Left ventricle myocardium inferior (tissue), 1 donor: ENCODE measurements around the gene FCN3. TPM values are rescaled to one million over a fixed set of nuclear protein-coding genes. Genes with fewer than 3 reads are reported as not detected.

Experiments used
- DNase-seq: peaks from one replicate; pipeline ENCODE4 v3.0.0-alpha.2; 2020
- H3K27ac ChIP-seq: fragments of 200-600 bp; replicated peaks from 2 replicates; pipeline ENCODE4 v1.8.0; 2021
- H3K27me3 ChIP-seq: fragments of 200-600 bp; 2 replicates; pipeline ENCODE4 v1.8.0; 2021; ENCODE audit warnings: low read depth
- H3K36me3 ChIP-seq: fragments of 200-600 bp; 2 replicates; pipeline ENCODE4 v1.8.0; 2021
- H3K4me1 ChIP-seq: fragments of 200-600 bp; 2 replicates; pipeline ENCODE4 v1.8.0; 2021
- H3K4me3 ChIP-seq: fragments of 200-600 bp; 2 replicates; pipeline ENCODE4 v1.8.0; 2021; ENCODE audit warnings: mild to moderate bottlenecking, moderate library complexity
- H3K9me3 ChIP-seq: fragments of 200-600 bp; replicated peaks from 2 replicates; pipeline ENCODE4 v1.8.0; 2021
- CTCF ChIP-seq: fragments of 200-600 bp; IDR thresholded peaks from 2 replicates; pipeline ENCODE4 v1.8.0; 2021; ENCODE audit warnings: antibody characterized with exemption, mild to moderate bottlenecking, borderline replicate concordance
- intact Hi-C: fragments of 100-400 bp; cut with micrococcal nuclease; formaldehyde crosslinking; loops from one replicate; pipeline ENCODE4 v1.11.0; 2022
- total RNA-seq: library from RNA; stranded (reverse); fragmentation: NEBNext Ultra II Directional; extraction: Animal tissue kit (Norgen Biotek cat#: 25700); gene quantifications from one replicate; pipeline ENCODE4 v1.2.1, GENCODE V29; 2021
- donor health status: DM: no; HTN: yes; CAD: no; lungs with severe emphysema.

FCN3 gene
- total RNA-seq, 1 donor from 2014 or later = 27.3 TPM

- Histone ChIP-seq H3K36me3 (no peaks in the 10 kb centered on the region), H3K4me1 (peaks cover 63% of the 10 kb centered on the region)
- intact Hi-C loops = loop anchor here (5.0 kb wide), 1 partner anchor 92 kb away; no protein-coding TSS in a partner anchor
Observed at GRCh38 chr1:27394282-27394658, 19.6 kb upstream of the FCN3 start.

GRCh38 chr1:27393641-27394281 is 19.1 kb upstream of the FCN3 start:
- no peak for TF ChIP-seq CTCF
- H3K9me3 ChIP-seq = no peaks in the 10 kb centered on the region
- intact Hi-C loops = loop anchor here (5.0 kb wide), 1 partner anchor 91 kb away; no protein-coding TSS in a partner anchor
- DNase-seq = no peak
- no peak overlapping the region for H3K4me3 ChIP-seq
- H3K36me3 ChIP-seq = no peaks in the 10 kb centered on the region
- peaks cover 61% of the 10 kb centered on the region for H3K4me1 ChIP-seq
- no peak overlapping the region for H3K27ac ChIP-seq
- H3K27me3 ChIP-seq = no peaks in the 10 kb centered on the region

More at GRCh38 chr1:27394282-27394658, 19.6 kb upstream of the FCN3 start:
- Histone ChIP-seq H3K4me3 (no peak overlapping the region), H3K9me3 (no peaks in the 10 kb centered on the region), H3K27ac (no peak overlapping the region), H3K27me3 (no peaks in the 10 kb centered on the region)
- no peak for TF ChIP-seq CTCF
- DNase-seq = no peak

DNA sequence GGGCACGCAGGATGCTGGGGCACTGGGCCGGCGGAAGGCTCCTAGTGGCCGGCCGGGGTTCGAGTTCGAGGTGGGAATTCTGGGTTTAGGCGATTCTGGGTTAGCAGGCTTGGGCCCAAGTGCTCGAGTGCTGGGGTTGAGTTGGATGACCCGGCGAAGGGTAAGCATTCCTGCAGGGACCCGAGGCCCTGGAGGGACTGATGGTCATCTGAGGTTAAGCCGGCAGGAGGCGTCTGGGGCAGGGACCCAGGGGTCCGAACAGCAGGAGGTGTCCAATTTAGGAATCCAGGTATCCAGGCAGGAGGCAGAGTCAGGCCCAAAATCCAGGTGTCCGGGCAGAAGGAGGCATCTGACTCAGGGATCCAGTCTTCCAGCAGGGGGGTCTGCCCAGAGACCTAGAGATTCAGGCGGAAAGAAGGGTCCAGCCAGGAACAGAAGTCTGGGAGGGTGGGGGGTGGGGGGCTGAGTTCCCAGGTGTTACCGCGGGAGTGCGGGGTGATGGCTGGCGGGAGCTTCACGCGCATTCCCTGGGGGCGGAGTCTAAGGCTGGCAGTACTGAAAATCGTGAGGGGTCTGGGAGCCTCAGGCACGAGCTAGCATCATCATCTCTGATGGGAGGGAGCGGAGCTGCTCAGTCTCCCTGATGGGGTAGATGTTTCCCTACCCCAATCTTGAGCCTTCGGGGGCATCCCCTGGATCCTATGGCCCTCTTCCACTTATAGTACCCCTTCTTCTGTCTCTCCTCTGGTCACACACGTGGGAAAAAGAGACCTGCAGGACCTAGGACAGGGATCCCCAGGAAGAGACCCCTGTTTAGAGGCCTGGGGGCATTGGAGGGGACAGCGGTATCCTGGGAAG is 18.4 kb upstream of the FCN3 start:
- Histone ChIP-seq H3K27ac (peak overlapping the region; percentile 68), H3K4me3 (peak overlapping the region; percentile 64), H3K36me3 (no peaks in the 10 kb centered on the region), H3K9me3 (no peaks in the 10 kb centered on the region), H3K27me3 (no peaks in the 10 kb centered on the region), H3K4me1 (peaks cover 59% of the 10 kb centered on the region)
- intact Hi-C loops = loop anchor here (5.0 kb wide), 1 partner anchor 91 kb away; no protein-coding TSS in a partner anchor
- no peak for DNase-seq
- no peak for TF ChIP-seq CTCF

DNA sequence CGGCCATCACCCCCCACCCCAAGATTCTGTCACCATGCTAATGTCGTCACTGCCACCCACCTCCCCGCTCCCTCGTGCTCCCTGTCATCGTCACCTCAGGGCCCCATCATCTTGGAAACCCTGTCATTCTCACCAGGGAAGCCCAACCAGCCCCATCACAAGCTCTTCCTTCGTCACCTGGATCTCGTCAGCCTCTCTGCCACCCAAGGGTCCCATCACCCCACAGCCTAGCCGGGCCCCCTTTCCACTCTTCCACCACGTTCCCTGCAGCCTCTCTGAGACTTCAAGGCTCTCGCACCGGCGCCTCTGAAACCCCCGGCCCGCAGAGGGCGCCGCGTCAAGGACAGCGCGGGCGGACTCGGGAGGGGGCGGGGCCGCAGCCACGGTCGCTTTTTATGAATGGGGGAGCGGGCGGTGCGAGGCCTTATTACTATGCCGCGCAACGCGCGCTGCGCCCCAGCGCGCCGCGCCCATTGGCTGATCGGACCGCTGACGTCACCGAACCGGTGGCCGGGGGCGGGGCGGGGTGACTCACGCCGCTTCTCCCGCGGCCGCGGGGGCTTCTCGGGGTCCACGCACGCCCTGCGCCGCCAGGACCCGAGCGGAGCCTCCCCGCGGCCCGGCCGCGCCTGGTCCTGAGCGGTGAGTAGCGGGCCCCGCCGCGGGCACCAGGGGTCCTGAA is 17.6 kb upstream of the FCN3 start, which contains the start of gene GPR3:
Gene GPR3, plus strand, starts transcription at position 527 of the 682 bp plus-strand sequence. CDS start 1,177 bp downstream, outside the sequence.
- H3K4me1 ChIP-seq = peaks cover 51% of the 10 kb centered on the region
- no peaks in the 10 kb centered on the region for H3K9me3 ChIP-seq
- H3K4me3 ChIP-seq = peak within 1 kb of the TSS; percentile 64
- no peaks in the 10 kb centered on the region for H3K27me3 ChIP-seq
- intact Hi-C loops = loop anchor here (5.0 kb wide), 1 partner anchor 90 kb away; no protein-coding TSS in a partner anchor
- H3K27ac ChIP-seq = peak within 1 kb of the TSS; percentile 68
- peak; percentile 63 for TF ChIP-seq CTCF
- H3K36me3 ChIP-seq = no peaks in the 10 kb centered on the region
- peak; percentile 93 for DNase-seq

DNA sequence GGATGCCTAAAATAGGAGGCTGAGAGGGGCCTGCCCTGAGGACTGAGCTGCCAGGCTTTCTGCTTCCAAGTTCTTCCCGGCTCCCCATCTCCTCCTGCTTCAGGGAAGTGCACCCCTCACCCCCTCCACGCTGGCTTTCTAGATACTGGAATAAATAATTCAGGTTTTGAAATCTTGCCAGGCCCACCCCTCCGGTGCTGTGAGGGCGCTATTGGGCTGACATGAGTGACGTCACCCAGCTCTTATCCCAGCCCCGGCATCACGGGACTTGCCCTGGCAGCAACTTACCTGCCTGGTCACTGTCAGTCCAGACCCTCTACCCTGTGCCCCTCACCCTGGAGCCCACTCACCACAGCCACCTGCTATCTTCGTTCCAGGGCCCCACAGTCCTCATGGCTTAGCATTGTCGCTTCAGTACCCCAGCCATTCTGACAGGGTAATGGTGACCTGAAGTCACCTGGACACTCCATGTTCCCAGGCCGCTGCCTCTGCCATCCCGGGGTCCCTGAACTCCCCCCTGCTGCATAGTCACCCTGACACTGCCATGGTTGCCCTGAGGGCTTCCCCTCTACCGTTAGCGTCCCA is 17.0 kb upstream of the FCN3 start:
- intact Hi-C loops = loop anchor here (5.0 kb wide), 1 partner anchor 89 kb away; no protein-coding TSS in a partner anchor
- no peak for TF ChIP-seq CTCF
- Histone ChIP-seq H3K9me3 (no peaks in the 10 kb centered on the region), H3K27me3 (no peaks in the 10 kb centered on the region), H3K4me3 (peak overlapping the region; percentile 64), H3K27ac (peak overlapping the region; percentile 68), H3K4me1 (peaks cover 45% of the 10 kb centered on the region), H3K36me3 (no peaks in the 10 kb centered on the region)
- peak; percentile 58 for DNase-seq
